Right ventricle myocardium inferior (tissue), 1 donor: ENCODE results near the gene NDUFA3. TPM values are rescaled to one million over a fixed set of nuclear protein-coding genes. Genes with fewer than 3 reads are reported as not detected.

Experiments
- ATAC-seq: fragments of 200-7000 bp; cut with Tn5 transposase; one replicate; pipeline ENCODE4 v1.9.1; 2020; ENCODE audit warnings: mild to moderate bottlenecking, moderate library complexity
- DNase-seq: peaks from one replicate; pipeline ENCODE4 v3.0.0; 2021; ENCODE audit errors: missing footprints
- intact Hi-C: fragments of 100-400 bp; cut with DNase I; formaldehyde crosslinking; loops from one replicate; pipeline ENCODE4 v1.11.0; 2022
- total RNA-seq: library from RNA; stranded (reverse); fragmentation: NEBNext Ultra II Directional; extraction: Animal tissue kit (Norgen Biotek cat#: 25700); gene quantifications from one replicate; pipeline ENCODE4 v1.2.1, GENCODE V29; 2021
- donor health status: DM: no; HTN: yes; CAD: no; lungs with severe emphysema.

The NDUFA3 gene
- total RNA-seq, 1 donor from 2014 or later = 561 TPM

- ATAC-seq (peak; percentile 9), DNase-seq (no peak)
- intact Hi-C loops = no loop called here
Measured at GRCh38 chr19:54153731-54154326, 51.2 kb downstream of the NDUFA3 start.

GRCh38 chr19:54154603-54155345 is 52.1 kb downstream of the NDUFA3 start:
- intact Hi-C loops = no loop called here
- ATAC-seq (no peak), DNase-seq (no peak)

GRCh38 chr19:54155694-54156093 is 53.0 kb downstream of the NDUFA3 start:
- no peak for DNase-seq
- ATAC-seq = no peak
- intact Hi-C loops = no loop called here

GRCh38 chr19:54156490-54156889 is 53.8 kb downstream of the NDUFA3 start:
- intact Hi-C loops = no loop called here
- ATAC-seq (no peak), DNase-seq (no peak)

GRCh38 chr19:54156953-54157352 is 54.3 kb downstream of the NDUFA3 start:
- no peak for ATAC-seq
- intact Hi-C loops = no loop called here
- DNase-seq = no peak

Other genes starting within 250 kb of the NDUFA3 start
- gene MYADM, start 235.0 kb upstream of the NDUFA3 start, total RNA-seq = 141 TPM
- gene PRKCG, start 220.7 kb upstream of the NDUFA3 start, total RNA-seq = not detected
- gene CACNG7, start 193.6 kb upstream of the NDUFA3 start, total RNA-seq = not detected
- 0.03 TPM for gene CACNG8, start 139.9 kb upstream of the NDUFA3 start, total RNA-seq
- not detected for gene CACNG6, start 111.2 kb upstream of the NDUFA3 start, total RNA-seq
- not detected for gene VSTM1, start 39.0 kb upstream of the NDUFA3 start, total RNA-seq
- not detected for gene TARM1, start 21.5 kb upstream of the NDUFA3 start, total RNA-seq
- gene OSCAR, start 2.1 kb upstream of the NDUFA3 start, total RNA-seq = 0.70 TPM
- gene TFPT, start 12.8 kb downstream of the NDUFA3 start, total RNA-seq = 13.4 TPM
- 39.5 TPM for gene PRPF31, start 12.9 kb downstream of the NDUFA3 start, total RNA-seq
- gene CNOT3, start 34.9 kb downstream of the NDUFA3 start, total RNA-seq = 17.6 TPM
- 6.6 TPM for gene LENG1, start 56.9 kb downstream of the NDUFA3 start, total RNA-seq
- 0.97 TPM for gene TMC4, start 70.3 kb downstream of the NDUFA3 start, total RNA-seq
- gene MBOAT7, start 86.7 kb downstream of the NDUFA3 start, total RNA-seq = 15.1 TPM
- 16.1 TPM for gene TSEN34, start 88.5 kb downstream of the NDUFA3 start, total RNA-seq
- gene RPS9, start 98.0 kb downstream of the NDUFA3 start, total RNA-seq = 681 TPM
- 4.0 TPM for gene LILRB3, start 120.2 kb downstream of the NDUFA3 start, total RNA-seq
- 2.7 TPM for gene LILRA6, start 139.9 kb downstream of the NDUFA3 start, total RNA-seq
- 8.5 TPM for gene LILRB5, start 154.4 kb downstream of the NDUFA3 start, total RNA-seq
- gene LILRB2, start 178.3 kb downstream of the NDUFA3 start, total RNA-seq = 2.9 TPM
- 1.8 TPM for gene LILRA5, start 210.3 kb downstream of the NDUFA3 start, total RNA-seq
- not detected for gene LILRA4, start 236.3 kb downstream of the NDUFA3 start, total RNA-seq